ENCODE measurements around the gene MICALL1.

The MICALL1 gene

DNA sequence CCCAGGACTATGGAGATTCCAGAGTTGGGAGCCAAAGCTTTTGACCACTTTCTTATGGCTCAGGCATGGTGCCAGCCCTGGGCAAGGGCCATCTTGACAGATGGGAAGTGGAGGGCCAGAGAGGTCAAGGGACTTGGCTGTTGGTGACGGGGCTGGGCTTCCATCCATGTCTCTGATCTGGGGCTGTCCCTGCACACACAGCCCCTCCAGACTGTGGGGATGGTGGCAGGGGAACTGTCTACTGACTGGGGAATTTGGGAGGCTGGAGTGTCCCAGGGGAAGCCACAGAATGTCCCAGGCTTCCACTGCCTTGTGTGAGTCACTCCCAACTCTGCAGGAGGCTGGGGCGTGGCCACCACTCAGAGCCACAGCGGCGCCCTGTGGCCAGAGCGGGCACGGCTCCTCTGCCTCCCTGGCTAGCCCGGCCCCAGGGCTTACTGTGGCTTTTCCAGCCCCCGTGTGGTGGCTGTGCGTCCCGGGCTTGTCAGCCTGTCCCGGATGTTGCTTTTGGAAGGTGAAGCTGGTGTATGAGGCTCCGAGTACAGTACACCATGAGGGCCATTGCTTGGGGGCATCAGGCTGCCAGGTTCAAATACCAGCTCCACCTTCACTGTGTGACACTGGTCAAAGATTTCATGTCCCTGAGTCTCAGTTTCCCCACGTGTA lies 27.7 kb downstream of the MICALL1 start:
- no CpG with 5 or more reads among the region's 13 CpGs for WGBS (ENCODE audit: extremely low coverage, insufficient coverage, insufficient read length)
- peak; percentile 96 to 98 for DNase-seq

GRCh38 chr22:37940698-37941376 lies 34.7 kb downstream of the MICALL1 start:
- H2BK12ac ChIP-seq (ENCODE audit: low read length), result no peak overlapping the region
- H3K4ac ChIP-seq (ENCODE audit: low read depth, low read length), result no peak overlapping the region
- H3K79me1 ChIP-seq (ENCODE audit: low read length), result no peaks in the 10 kb centered on the region
- H3K9ac ChIP-seq (ENCODE audit: low read length), result no peak overlapping the region
- H3K36me3 ChIP-seq (ENCODE audit: control insufficient read depth in 1 of 2, insufficient read depth in 2 of 2, low read length in 2 of 2), result peaks cover 68 to 72% of the 10 kb centered on the region in 2 experiments
- H2AK5ac ChIP-seq (ENCODE audit: low read length), result no peak overlapping the region
- H3K9me3 ChIP-seq (ENCODE audit: insufficient read depth, low read depth, low read length), result no peaks in the 10 kb centered on the region
- H3K23ac ChIP-seq (ENCODE audit: low read length), result no peak overlapping the region
- no peak overlapping the region for H2BK5ac ChIP-seq (ENCODE audit: low read depth, low read length, poor library complexity)
- no peak overlapping the region for H3K18ac ChIP-seq (ENCODE audit: low read length)
- H3K4me1 ChIP-seq (ENCODE audit: control insufficient read depth in 1 of 2, insufficient read depth in 2 of 2, low read length in 2 of 2), result no peaks in the 10 kb centered on the region
- no peak overlapping the region for H3K27ac ChIP-seq (ENCODE audit: low read depth, low read length)
- H3K79me2 ChIP-seq (ENCODE audit: control insufficient read depth, insufficient read depth, low read length, poor library complexity), result no peaks in the 10 kb centered on the region
- no peak overlapping the region for H2AFZ ChIP-seq (ENCODE audit: insufficient read depth, low read length, poor library complexity)
- no peak overlapping the region for H3K4me3 ChIP-seq (ENCODE audit: low read depth, low read length)
- no peak overlapping the region for H4K8ac ChIP-seq (ENCODE audit: low read depth, low read length)
- no peak overlapping the region for H4K12ac ChIP-seq (ENCODE audit: low read depth, low read length)
- no peak for DNase-seq
- no peak overlapping the region for H3K4me2 ChIP-seq (ENCODE audit: low read length)
- WGBS (ENCODE audit: extremely low coverage, insufficient coverage, insufficient read length), result no CpG with 5 or more reads among the region's 12 CpGs
- H3K14ac ChIP-seq (ENCODE audit: low read length), result no peak overlapping the region
- no peak overlapping the region for H4K91ac ChIP-seq (ENCODE audit: low read depth, low read length)
- no peaks in the 10 kb centered on the region for H3K27me3 ChIP-seq (ENCODE audit: insufficient read depth, low read length)
- H2BK120ac ChIP-seq (ENCODE audit: insufficient read depth, low read length, poor library complexity), result no peak overlapping the region

More for the DNA sequence above, 27.7 kb downstream of the MICALL1 start:
- Histone ChIP-seq H3K9ac (ENCODE audit: low read length) (peak overlapping the region; percentile 35), H2BK5ac (ENCODE audit: low read depth, low read length, poor library complexity) (no peak overlapping the region), H2AFZ (ENCODE audit: insufficient read depth, low read length, poor library complexity) (no peak overlapping the region), H3K36me3 (ENCODE audit: control insufficient read depth in 1 of 2, insufficient read depth in 2 of 2, low read length in 2 of 2) (peaks cover 75 to 76% of the 10 kb centered on the region in 2 experiments), H3K4ac (ENCODE audit: low read depth, low read length) (no peak overlapping the region), H3K18ac (ENCODE audit: low read length) (no peak overlapping the region), H2BK120ac (ENCODE audit: insufficient read depth, low read length, poor library complexity) (no peak overlapping the region), H4K12ac (ENCODE audit: low read depth, low read length) (no peak overlapping the region), H3K79me2 (ENCODE audit: control insufficient read depth, insufficient read depth, low read length, poor library complexity) (no peaks in the 10 kb centered on the region), H2AK5ac (ENCODE audit: low read length) (no peak overlapping the region), H3K79me1 (ENCODE audit: low read length) (peaks cover 2% of the 10 kb centered on the region), H3K27me3 (ENCODE audit: insufficient read depth, low read length) (no peaks in the 10 kb centered on the region), H3K9me3 (ENCODE audit: insufficient read depth, low read depth, low read length) (peaks cover 3% of the 10 kb centered on the region), H3K4me3 (ENCODE audit: low read depth, low read length) (no peak overlapping the region), H3K4me1 (ENCODE audit: control insufficient read depth in 1 of 2, insufficient read depth in 2 of 2, low read length in 2 of 2) (peaks cover 5 to 12% of the 10 kb centered on the region in 2 experiments), H3K4me2 (ENCODE audit: low read length) (no peak overlapping the region), H3K27ac (ENCODE audit: low read depth, low read length) (no peak overlapping the region), H4K8ac (ENCODE audit: low read depth, low read length) (no peak overlapping the region), H2BK12ac (ENCODE audit: low read length) (no peak overlapping the region), H3K23ac (ENCODE audit: low read length) (no peak overlapping the region), H3K14ac (ENCODE audit: low read length) (no peak overlapping the region), H4K91ac (ENCODE audit: low read depth, low read length) (no peak overlapping the region)

- Histone ChIP-seq H3K9ac (ENCODE audit: low read length) (no peak overlapping the region), H4K91ac (ENCODE audit: low read depth, low read length) (no peak overlapping the region), H2AK5ac (ENCODE audit: low read length) (no peak overlapping the region), H2BK120ac (ENCODE audit: insufficient read depth, low read length, poor library complexity) (no peak overlapping the region), H3K27me3 (ENCODE audit: insufficient read depth, low read length) (no peaks in the 10 kb centered on the region), H4K8ac (ENCODE audit: low read depth, low read length) (no peak overlapping the region), H2AFZ (ENCODE audit: insufficient read depth, low read length, poor library complexity) (no peak overlapping the region), H4K12ac (ENCODE audit: low read depth, low read length) (no peak overlapping the region), H3K23ac (ENCODE audit: low read length) (no peak overlapping the region), H3K79me1 (ENCODE audit: low read length) (no peaks in the 10 kb centered on the region), H3K79me2 (ENCODE audit: control insufficient read depth, insufficient read depth, low read length, poor library complexity) (no peaks in the 10 kb centered on the region), H3K4me1 (ENCODE audit: control insufficient read depth in 1 of 2, insufficient read depth in 2 of 2, low read length in 2 of 2) (peaks cover 0 to 2% of the 10 kb centered on the region in 2 experiments), H2BK5ac (ENCODE audit: low read depth, low read length, poor library complexity) (no peak overlapping the region), H3K9me3 (ENCODE audit: insufficient read depth, low read depth, low read length) (no peaks in the 10 kb centered on the region), H3K18ac (ENCODE audit: low read length) (no peak overlapping the region), H3K4me3 (ENCODE audit: low read depth, low read length) (no peak overlapping the region), H3K27ac (ENCODE audit: low read depth, low read length) (no peak overlapping the region), H2BK12ac (ENCODE audit: low read length) (no peak overlapping the region), H3K14ac (ENCODE audit: low read length) (no peak overlapping the region), H3K36me3 (ENCODE audit: control insufficient read depth in 1 of 2, insufficient read depth in 2 of 2, low read length in 2 of 2) (peaks cover 58 to 62% of the 10 kb centered on the region in 2 experiments), H3K4me2 (ENCODE audit: low read length) (no peak overlapping the region), H3K4ac (ENCODE audit: low read depth, low read length) (no peak overlapping the region)
- no CpG with 5 or more reads among the region's 8 CpGs for WGBS (ENCODE audit: extremely low coverage, insufficient coverage, insufficient read length)
- DNase-seq, result no peak
Observed at GRCh38 chr22:37942133-37942532, 36.0 kb downstream of the MICALL1 start.

GRCh38 chr22:37943136-37943824 lies 37.2 kb downstream of the MICALL1 start:
- WGBS (ENCODE audit: extremely low coverage, insufficient coverage, insufficient read length), result no CpG with 5 or more reads among the region's 12 CpGs
- H4K91ac ChIP-seq (ENCODE audit: low read depth, low read length), result no peak overlapping the region
- H3K4me3 ChIP-seq (ENCODE audit: low read depth, low read length), result no peak overlapping the region
- no peaks in the 10 kb centered on the region for H3K79me2 ChIP-seq (ENCODE audit: control insufficient read depth, insufficient read depth, low read length, poor library complexity)
- H2AK5ac ChIP-seq (ENCODE audit: low read length), result no peak overlapping the region
- H2AFZ ChIP-seq (ENCODE audit: insufficient read depth, low read length, poor library complexity), result no peak overlapping the region
- no peak for DNase-seq
- no peak overlapping the region for H3K27ac ChIP-seq (ENCODE audit: low read depth, low read length)
- no peak overlapping the region for H2BK12ac ChIP-seq (ENCODE audit: low read length)
- H3K4ac ChIP-seq (ENCODE audit: low read depth, low read length), result no peak overlapping the region
- H3K79me1 ChIP-seq (ENCODE audit: low read length), result no peaks in the 10 kb centered on the region
- no peak overlapping the region for H3K4me2 ChIP-seq (ENCODE audit: low read length)
- H2BK5ac ChIP-seq (ENCODE audit: low read depth, low read length, poor library complexity), result no peak overlapping the region
- no peaks in the 10 kb centered on the region for H3K9me3 ChIP-seq (ENCODE audit: insufficient read depth, low read depth, low read length)
- no peak overlapping the region for H4K8ac ChIP-seq (ENCODE audit: low read depth, low read length)
- H3K23ac ChIP-seq (ENCODE audit: low read length), result no peak overlapping the region
- peaks cover 0 to 2% of the 10 kb centered on the region in 2 experiments for H3K4me1 ChIP-seq (ENCODE audit: control insufficient read depth in 1 of 2, insufficient read depth in 2 of 2, low read length in 2 of 2)
- no peak overlapping the region for H2BK120ac ChIP-seq (ENCODE audit: insufficient read depth, low read length, poor library complexity)
- H3K18ac ChIP-seq (ENCODE audit: low read length), result no peak overlapping the region
- H4K12ac ChIP-seq (ENCODE audit: low read depth, low read length), result no peak overlapping the region
- peaks cover 47 to 52% of the 10 kb centered on the region in 2 experiments for H3K36me3 ChIP-seq (ENCODE audit: control insufficient read depth in 1 of 2, insufficient read depth in 2 of 2, low read length in 2 of 2)
- H3K27me3 ChIP-seq (ENCODE audit: insufficient read depth, low read length), result no peaks in the 10 kb centered on the region
- H3K14ac ChIP-seq (ENCODE audit: low read length), result no peak overlapping the region
- no peak overlapping the region for H3K9ac ChIP-seq (ENCODE audit: low read length)

All from trophoblast cell (in vitro differentiated cells and primary cell).